WTC11 (cell line): ENCODE measurements around the gene DIAPH1.

Experiments used
- CTCF ChIP-seq: fragments of 200-600 bp; IDR thresholded peaks from 2 replicates; pipeline ENCODE4 v1.8.0; 2022; ENCODE audit warnings: antibody characterized with exemption
- ELF4 ChIP-seq: sonication (generic); formaldehyde crosslinking; IDR thresholded peaks from 2 replicates; pipeline ENCODE4 v1.8.1; 2022; ENCODE audit warnings: low read depth, mild to moderate bottlenecking, moderate library complexity, missing genetic modification reagents
- FOXJ3 ChIP-seq: sonication (generic); formaldehyde crosslinking; IDR thresholded peaks from 2 replicates; pipeline ENCODE4 v1.9.0; 2021; ENCODE audit warnings: missing genetic modification reagents, mild to moderate bottlenecking, borderline replicate concordance
- JUN ChIP-seq: sonication (generic); formaldehyde crosslinking; IDR thresholded peaks from 2 replicates; pipeline ENCODE4 v1.8.0; 2023; ENCODE audit warnings: mild to moderate bottlenecking, missing genetic modification reagents
- KAT7 ChIP-seq: sonication (generic); formaldehyde crosslinking; IDR thresholded peaks from 2 replicates; pipeline ENCODE4 v1.8.1; 2023; ENCODE audit warnings: missing genetic modification reagents, mild to moderate bottlenecking, borderline replicate concordance
- NFE2L1 ChIP-seq: sonication (generic); formaldehyde crosslinking; IDR thresholded peaks from 2 replicates; pipeline ENCODE4 v1.8.1; 2023; ENCODE audit warnings: missing genetic modification reagents
- NFYB ChIP-seq: sonication (generic); formaldehyde crosslinking; conservative IDR thresholded peaks from 2 replicates; pipeline ENCODE4 v1.8.0; 2022; ENCODE audit warnings: low read depth, missing genetic modification reagents
- NR2C2 ChIP-seq: sonication (generic); formaldehyde crosslinking; IDR thresholded peaks from 2 replicates; pipeline ENCODE4 v1.8.0; 2022; ENCODE audit warnings: mild to moderate bottlenecking, missing genetic modification reagents
- OVOL2 ChIP-seq: fragments of 250-450 bp; sonication (Bioruptor Pico); IDR thresholded peaks from 2 replicates; pipeline ENCODE4 v1.9.0; 2021; ENCODE audit warnings: mild to moderate bottlenecking, borderline replicate concordance
- TEAD4 ChIP-seq: sonication (generic); formaldehyde crosslinking; IDR thresholded peaks from 2 replicates; pipeline ENCODE4 v1.8.0; 2022; ENCODE audit warnings: mild to moderate bottlenecking, missing genetic modification reagents
- ZBTB43 ChIP-seq: sonication (generic); formaldehyde crosslinking; IDR thresholded peaks from 2 replicates; pipeline ENCODE4 v1.8.1; 2023; ENCODE audit warnings: mild to moderate bottlenecking, missing genetic modification reagents
- ZNF121 ChIP-seq: sonication (generic); formaldehyde crosslinking; IDR thresholded peaks from 2 replicates; pipeline ENCODE4 v1.8.0; 2023; ENCODE audit warnings: missing genetic modification reagents
- ZNF232 ChIP-seq: sonication (generic); formaldehyde crosslinking; IDR thresholded peaks from 2 replicates; pipeline ENCODE4 v1.8.0; 2022; ENCODE audit warnings: mild to moderate bottlenecking, missing genetic modification reagents
- ZNF423 ChIP-seq: fragments of 250-450 bp; sonication (Bioruptor Pico); IDR thresholded peaks from 2 replicates; pipeline ENCODE4 v2.1.2; 2022; ENCODE audit warnings: mild to moderate bottlenecking, moderate library complexity

- TF ChIP-seq ZNF232 (CRISPR knock-in tag) (no peak), TEAD4 (CRISPR knock-in tag) (no peak), CTCF (no peak), ELF4 (CRISPR knock-in tag) (no peak), ZNF121 (no peak), JUN (CRISPR knock-in tag) (no peak), OVOL2 (CRISPR knock-in tag) (no peak), NR2C2 (CRISPR knock-in tag) (no peak), ZBTB43 (CRISPR knock-in tag) (no peak), NFYB (CRISPR knock-in tag) (no peak), ZNF423 (no peak), NFE2L1 (CRISPR knock-in tag) (no peak), KAT7 (CRISPR knock-in tag) (no peak), FOXJ3 (CRISPR knock-in tag) (no peak)
Observed at GRCh38 chr5:141517880-141518617, 100.8 kb downstream of the DIAPH1 start.
